GM23338 (cell line): ENCODE data around the gene IMMP2L. TPM values are rescaled to one million over a fixed set of nuclear protein-coding genes. Genes with fewer than 3 reads are reported as not detected.

Experiments
- ATAC-seq: fragments of 200-7000 bp; cut with Tn5 transposase; 3 replicates; pipeline ENCODE4 v1.9.1; 2020
- DNase-seq: peaks from one replicate; pipeline ENCODE4 v3.0.0-alpha.2; 2015; ENCODE audit warnings: low spot score
- H2AFZ ChIP-seq: fragments of 200-600 bp; sonication (generic); 2 replicates; pipeline ENCODE4 v1.8.0; 2016; ENCODE audit warnings: antibody characterized with exemption, mild to moderate bottlenecking, moderate library complexity
- H3F3A ChIP-seq: fragments of 200-600 bp; sonication (generic); replicated peaks from 2 replicates; pipeline ENCODE4 v1.8.0; 2017; ENCODE audit warnings: antibody characterized with exemption, mixed run types, low read depth
- H3K27ac ChIP-seq: fragments of 200-600 bp; sonication (generic); 2 replicates; pipeline ENCODE4 v1.6.1; 2016; ENCODE audit warnings: low read depth
- H3K27me3 ChIP-seq: fragments of 200-600 bp; sonication (generic); 2 replicates; pipeline ENCODE4 v1.8.0; 2016; ENCODE audit warnings: mild to moderate bottlenecking, mixed run types, moderate library complexity; ENCODE audit not compliant: insufficient read depth
- H3K36me3 ChIP-seq: fragments of 200-600 bp; sonication (generic); 2 replicates; pipeline ENCODE4 v1.8.0; 2016; ENCODE audit warnings: mild to moderate bottlenecking; ENCODE audit not compliant: insufficient read depth
- H3K4me1 ChIP-seq: fragments of 200-600 bp; sonication (generic); 2 replicates; pipeline ENCODE4 v1.8.0; 2016; ENCODE audit warnings: mild to moderate bottlenecking, moderate library complexity; ENCODE audit not compliant: insufficient read depth
- H3K4me2 ChIP-seq: fragments of 200-600 bp; sonication (generic); 2 replicates; pipeline ENCODE4 v1.7.1; 2017; ENCODE audit warnings: mixed run types
- H3K4me3 ChIP-seq: fragments of 200-600 bp; sonication (generic); 2 replicates; pipeline ENCODE4 v1.6.1; 2016; ENCODE audit warnings: mixed run types
- H3K79me2 ChIP-seq: fragments of 200-600 bp; sonication (generic); replicated peaks from 2 replicates; pipeline ENCODE4 v1.8.0; 2017; ENCODE audit warnings: mild to moderate bottlenecking; ENCODE audit not compliant: insufficient read depth
- H3K9me2 ChIP-seq: fragments of 200-600 bp; sonication (generic); 2 replicates; pipeline ENCODE4 v1.8.0; 2017; ENCODE audit not compliant: insufficient read depth
- H4K20me1 ChIP-seq: fragments of 200-600 bp; sonication (generic); replicated peaks from 2 replicates; pipeline ENCODE4 v1.8.0; 2017; ENCODE audit warnings: mild to moderate bottlenecking; ENCODE audit not compliant: insufficient read depth
- H3K27ac Mint-ChIP-seq: 2 replicates; pipeline ENCODE4 v1.8.0; 2020; ENCODE audit warnings: inconsistent platforms, mild to moderate bottlenecking, moderate library complexity, mixed read lengths
- H3K27me3 Mint-ChIP-seq: 3 replicates; pipeline ENCODE4 v1.8.0; 2022; ENCODE audit warnings: low read depth, mild to moderate bottlenecking, moderate library complexity, mixed read lengths, inconsistent platforms; ENCODE audit not compliant: insufficient read depth, poor library complexity
- H3K36me3 Mint-ChIP-seq: 3 replicates; pipeline ENCODE4 v1.8.0; 2021; ENCODE audit warnings: low read depth, mild to moderate bottlenecking, inconsistent platforms, moderate library complexity, mixed read lengths
- H3K4me1 Mint-ChIP-seq: 3 replicates; pipeline ENCODE4 v1.8.0; 2020; ENCODE audit warnings: mild to moderate bottlenecking, inconsistent platforms, mixed read lengths
- H3K4me3 Mint-ChIP-seq: 3 replicates; pipeline ENCODE4 v1.8.0; 2021; ENCODE audit warnings: moderate library complexity, mild to moderate bottlenecking, inconsistent platforms, mixed read lengths
- H3K9me3 Mint-ChIP-seq: 3 replicates; pipeline ENCODE4 v1.8.0; 2020; ENCODE audit warnings: moderate library complexity, mild to moderate bottlenecking, inconsistent platforms, mixed read lengths
- CREB1 ChIP-seq: fragments of 250-450 bp; sonication (Bioruptor Pico); IDR thresholded peaks from 2 replicates; pipeline ENCODE4 v1.5.0; 2020; ENCODE audit warnings: low read depth, mild to moderate bottlenecking, moderate library complexity
- CTCF ChIP-seq, 2 experiments: fragments of 200-600 bp in 1 of 2; sonication (generic) in 1 of 2; conservative IDR thresholded peaks; 2 replicates each; pipeline versions ENCODE4 v1.5.1 to v1.6.1; 2016 to 2017; ENCODE audit warnings: antibody characterized with exemption in 2 of 2, low read depth in 2 of 2, mild to moderate bottlenecking in 2 of 2, moderate library complexity in 1 of 2
- ETS1 ChIP-seq: IDR thresholded peaks from 2 replicates; pipeline ENCODE4 v1.6.1; 2016; ENCODE audit warnings: antibody characterized with exemption
- EZH2 ChIP-seq: fragments of 200-600 bp; sonication (generic); IDR thresholded peaks from one replicate; pipeline ENCODE4 v1.8.0; 2017; ENCODE audit warnings: antibody characterized with exemption, mild to moderate bottlenecking, low read depth; ENCODE audit not compliant: unreplicated experiment
- EZH2phosphoT487 ChIP-seq: fragments of 200-600 bp; sonication (generic); IDR thresholded peaks from one replicate; pipeline ENCODE4 v1.8.1; 2018; ENCODE audit warnings: antibody characterized with exemption; ENCODE audit not compliant: unreplicated experiment
- JUNB ChIP-seq: IDR thresholded peaks from one replicate; pipeline ENCODE4 v1.6.1; 2016; ENCODE audit warnings: antibody characterized with exemption; ENCODE audit not compliant: unreplicated experiment
- NANOG ChIP-seq: IDR thresholded peaks from 2 replicates; pipeline ENCODE4 v1.6.1; 2016; ENCODE audit warnings: antibody characterized with exemption, borderline replicate concordance
- POLR2AphosphoS5 ChIP-seq: IDR thresholded peaks from 2 replicates; pipeline ENCODE4 v1.6.1; 2016; ENCODE audit warnings: antibody characterized with exemption, low read depth
- REST ChIP-seq: IDR thresholded peaks from one replicate; pipeline ENCODE4 v1.6.1; 2018; ENCODE audit warnings: antibody characterized with exemption; ENCODE audit not compliant: unreplicated experiment
- STAT1 ChIP-seq: IDR thresholded peaks from one replicate; pipeline ENCODE4 v1.6.1; 2016; ENCODE audit warnings: antibody characterized with exemption; ENCODE audit not compliant: unreplicated experiment
- ZNF114 ChIP-seq: fragments of 250-450 bp; sonication (Bioruptor Pico); IDR thresholded peaks from 2 replicates; pipeline ENCODE4 v1.5.0; 2020; ENCODE audit warnings: mild to moderate bottlenecking, moderate library complexity
- ZNF331 ChIP-seq: fragments of 250-450 bp; sonication (Bioruptor Pico); IDR thresholded peaks from 2 replicates; pipeline ENCODE4 v1.5.0; 2020; ENCODE audit warnings: low read depth, mild to moderate bottlenecking, moderate library complexity
- ZNF462 ChIP-seq: fragments of 250-450 bp; sonication (Bioruptor Pico); IDR thresholded peaks from 2 replicates; pipeline ENCODE4 v1.5.0; 2020; ENCODE audit warnings: mild to moderate bottlenecking, moderate library complexity
- polyA plus RNA-seq: library from polyadenylated mRNA; unstranded; fragments of >200 nt; fragmentation: Nextera tagmentation; extraction: Ambion mirVana; gene quantifications from 2 replicates; pipeline ENCODE4 v1.2.1, GENCODE V29; 2016
- total RNA-seq: library from RNA; depleted of rRNA; stranded (reverse); fragments of >200 nt; shearing (Covaris generic); gene quantifications from 2 replicates; pipeline ENCODE4 v1.2.3, GENCODE V29; 2014

IMMP2L gene
- total and polyA plus RNA-seq, 2 experiments from 2014 or later, result 7.3 to 14.0 TPM

- no peak overlapping the region for H3K4me3 ChIP-seq
- H3K36me3 Mint-ChIP-seq, result no peaks in the 10 kb centered on the region
- no peaks in the 10 kb centered on the region for H3K27me3 Mint-ChIP-seq
- no peaks in the 10 kb centered on the region for H3K36me3 ChIP-seq
- H4K20me1 ChIP-seq, result no peaks in the 10 kb centered on the region
- no peak overlapping the region for H3K4me3 Mint-ChIP-seq
- DNase-seq (no peak), ATAC-seq (no peak)
- no peak overlapping the region for H3K27ac Mint-ChIP-seq
- no peak overlapping the region for H3K4me2 ChIP-seq
- H3K9me2 ChIP-seq, result no peaks in the 10 kb centered on the region
- no peaks in the 10 kb centered on the region; the same call in 1 of the 2 replicates for H3F3A ChIP-seq
- no peak overlapping the region for H3K27ac ChIP-seq
- TF ChIP-seq NANOG (no peak), CREB1 (CRISPR knock-in tag) (no peak), EZH2 (no peak), JUNB (no peak), ZNF114 (no peak), STAT1 (no peak), ZNF462 (CRISPR knock-in tag) (no peak), CTCF (conservative IDR thresholded peaks at IDR 0.05; ENCODE audit: low read depth in 2 of 2) (no peak), EZH2phosphoT487 (no peak), ZNF331 (CRISPR knock-in tag) (no peak), POLR2AphosphoS5 (no peak), REST (no peak), ETS1 (no peak)
- H3K79me2 ChIP-seq, result no peaks in the 10 kb centered on the region
- H3K27me3 ChIP-seq, result no peaks in the 10 kb centered on the region
- no peak overlapping the region for H2AFZ ChIP-seq
- H3K9me3 Mint-ChIP-seq, result no peaks in the 10 kb centered on the region
- peaks cover 3% of the 10 kb centered on the region for H3K4me1 Mint-ChIP-seq
- H3K4me1 ChIP-seq, result no peaks in the 10 kb centered on the region
These were observed 550.1 kb downstream of the IMMP2L start for GRCh38 chr7:111012149-111012548.
